ENCODE measurements around the gene BRI3BP.
"Not testable (repeated sequence)": the region's sequence is repeated elsewhere in the genome, so short reads cannot be mapped to it uniquely, and the experiment has no call there.

Gene BRI3BP

GRCh38 chr12:125065021-125065918, 71.8 kb downstream of the BRI3BP start, which contains the start of gene AACS:
AACS (plus strand) TSS chr12:125065435; CDS start chr12:125065585, 150 bp downstream.
- Histone ChIP-seq H3K27ac (ENCODE audit: low read depth, low read length) (no peak within 1 kb of the TSS), H3K9ac (ENCODE audit: low read length) (peak within 1 kb of the TSS; percentile 64), H3K4me3 (ENCODE audit: low read length) (peak within 1 kb of the TSS; percentile 64), H3K4me1 (ENCODE audit: control insufficient read depth, insufficient read depth, low read length) (peaks cover 7% of the 10 kb centered on the region), H3K27me3 (ENCODE audit: control insufficient read depth, insufficient read depth, low read length) (no peaks in the 10 kb centered on the region), H3K36me3 (ENCODE audit: control insufficient read depth, insufficient read depth, low read length) (no peaks in the 10 kb centered on the region)

- H3K36me3 ChIP-seq (ENCODE audit: control insufficient read depth, insufficient read depth, low read length) = no peaks in the 10 kb centered on the region
- H3K4me3 ChIP-seq (ENCODE audit: low read length) = peak overlapping the region; percentile 64
- peak overlapping the region; percentile 64 for H3K9ac ChIP-seq (ENCODE audit: low read length)
- no peak overlapping the region for H3K27ac ChIP-seq (ENCODE audit: low read depth, low read length)
- peaks cover 7% of the 10 kb centered on the region for H3K4me1 ChIP-seq (ENCODE audit: control insufficient read depth, insufficient read depth, low read length)
- H3K27me3 ChIP-seq (ENCODE audit: control insufficient read depth, insufficient read depth, low read length) = no peaks in the 10 kb centered on the region
These were observed 72.6 kb downstream of the BRI3BP start for GRCh38 chr12:125065919-125066570.

- Histone ChIP-seq H3K9ac (ENCODE audit: low read length) (no peak overlapping the region), H3K36me3 (ENCODE audit: control insufficient read depth, insufficient read depth, low read length) (no peaks in the 10 kb centered on the region), H3K27me3 (ENCODE audit: control insufficient read depth, insufficient read depth, low read length) (no peaks in the 10 kb centered on the region), H3K4me1 (ENCODE audit: control insufficient read depth, insufficient read depth, low read length) (peaks cover 7% of the 10 kb centered on the region), H3K27ac (ENCODE audit: low read depth, low read length) (no peak overlapping the region), H3K4me3 (ENCODE audit: low read length) (no peak overlapping the region)
These were observed 74.9 kb downstream of the BRI3BP start for GRCh38 chr12:125068391-125068790.

GRCh38 chr12:125069616-125070015, 76.2 kb downstream of the BRI3BP start:
- H3K36me3 ChIP-seq (ENCODE audit: control insufficient read depth, insufficient read depth, low read length) = no peaks in the 10 kb centered on the region
- H3K27ac ChIP-seq (ENCODE audit: low read depth, low read length) = no peak overlapping the region
- peaks cover 6% of the 10 kb centered on the region for H3K4me1 ChIP-seq (ENCODE audit: control insufficient read depth, insufficient read depth, low read length)
- H3K9ac ChIP-seq (ENCODE audit: low read length) = no peak overlapping the region
- no peak overlapping the region for H3K4me3 ChIP-seq (ENCODE audit: low read length)
- no peaks in the 10 kb centered on the region for H3K27me3 ChIP-seq (ENCODE audit: control insufficient read depth, insufficient read depth, low read length)

GRCh38 chr12:125070112-125070511, 76.7 kb downstream of the BRI3BP start:
- Histone ChIP-seq H3K9ac (ENCODE audit: low read length) (no peak overlapping the region), H3K27me3 (ENCODE audit: control insufficient read depth, insufficient read depth, low read length) (no peaks in the 10 kb centered on the region), H3K27ac (ENCODE audit: low read depth, low read length) (no peak overlapping the region), H3K4me1 (ENCODE audit: control insufficient read depth, insufficient read depth, low read length) (peaks cover 3% of the 10 kb centered on the region), H3K36me3 (ENCODE audit: control insufficient read depth, insufficient read depth, low read length) (no peaks in the 10 kb centered on the region), H3K4me3 (ENCODE audit: low read length) (no peak overlapping the region)

GRCh38 chr12:125070661-125071390, 77.4 kb downstream of the BRI3BP start:
- no peak overlapping the region for H3K4me3 ChIP-seq (ENCODE audit: low read length)
- H3K9ac ChIP-seq (ENCODE audit: low read length) = no peak overlapping the region
- no peaks in the 10 kb centered on the region for H3K36me3 ChIP-seq (ENCODE audit: control insufficient read depth, insufficient read depth, low read length)
- no peaks in the 10 kb centered on the region for H3K27me3 ChIP-seq (ENCODE audit: control insufficient read depth, insufficient read depth, low read length)
- H3K27ac ChIP-seq (ENCODE audit: low read depth, low read length) = no peak overlapping the region
- peaks cover 1% of the 10 kb centered on the region for H3K4me1 ChIP-seq (ENCODE audit: control insufficient read depth, insufficient read depth, low read length)

- Histone ChIP-seq H3K4me3 (ENCODE audit: low read length) (no peak overlapping the region), H3K36me3 (ENCODE audit: control insufficient read depth, insufficient read depth, low read length) (no peaks in the 10 kb centered on the region), H3K27me3 (ENCODE audit: control insufficient read depth, insufficient read depth, low read length) (no peaks in the 10 kb centered on the region), H3K9ac (ENCODE audit: low read length) (no peak overlapping the region), H3K4me1 (ENCODE audit: control insufficient read depth, insufficient read depth, low read length) (no peaks in the 10 kb centered on the region), H3K27ac (ENCODE audit: low read depth, low read length) (no peak overlapping the region)
These were observed 78.0 kb downstream of the BRI3BP start for GRCh38 chr12:125071456-125071855.

GRCh38 chr12:125072496-125072895, 79.1 kb downstream of the BRI3BP start:
- no peaks in the 10 kb centered on the region for H3K36me3 ChIP-seq (ENCODE audit: control insufficient read depth, insufficient read depth, low read length)
- no peak overlapping the region for H3K27ac ChIP-seq (ENCODE audit: low read depth, low read length)
- no peak overlapping the region for H3K9ac ChIP-seq (ENCODE audit: low read length)

GRCh38 chr12:125074294-125074693, 80.8 kb downstream of the BRI3BP start:
- not testable (repeated sequence) for H3K9ac ChIP-seq (ENCODE audit: low read length); H3K4me3 ChIP-seq (ENCODE audit: low read length); H3K36me3 ChIP-seq (ENCODE audit: control insufficient read depth, insufficient read depth, low read length); H3K27me3 ChIP-seq (ENCODE audit: control insufficient read depth, insufficient read depth, low read length); H3K27ac ChIP-seq (ENCODE audit: low read depth, low read length); H3K4me1 ChIP-seq (ENCODE audit: control insufficient read depth, insufficient read depth, low read length)

More at GRCh38 chr12:125072496-125072895, 79.1 kb downstream of the BRI3BP start:
- Histone ChIP-seq H3K27me3 (ENCODE audit: control insufficient read depth, insufficient read depth, low read length) (no peaks in the 10 kb centered on the region), H3K4me1 (ENCODE audit: control insufficient read depth, insufficient read depth, low read length) (no peaks in the 10 kb centered on the region), H3K4me3 (ENCODE audit: low read length) (no peak overlapping the region)

GRCh38 chr12:125076103-125076502, 82.7 kb downstream of the BRI3BP start:
- Histone ChIP-seq H3K4me3 (ENCODE audit: low read length) (no peak overlapping the region), H3K36me3 (ENCODE audit: control insufficient read depth, insufficient read depth, low read length) (peaks cover 2% of the 10 kb centered on the region)

GRCh38 chr12:125079084-125079483, 85.6 kb downstream of the BRI3BP start:
- no peak overlapping the region for H3K4me3 ChIP-seq (ENCODE audit: low read length)
- no peak overlapping the region for H3K27ac ChIP-seq (ENCODE audit: low read depth, low read length)
- H3K9ac ChIP-seq (ENCODE audit: low read length) = no peak overlapping the region
- H3K36me3 ChIP-seq (ENCODE audit: control insufficient read depth, insufficient read depth, low read length) = peaks cover 2% of the 10 kb centered on the region
- H3K27me3 ChIP-seq (ENCODE audit: control insufficient read depth, insufficient read depth, low read length) = no peaks in the 10 kb centered on the region
- no peaks in the 10 kb centered on the region for H3K4me1 ChIP-seq (ENCODE audit: control insufficient read depth, insufficient read depth, low read length)

More at GRCh38 chr12:125076103-125076502, 82.7 kb downstream of the BRI3BP start:
- Histone ChIP-seq H3K27ac (ENCODE audit: low read depth, low read length) (no peak overlapping the region), H3K4me1 (ENCODE audit: control insufficient read depth, insufficient read depth, low read length) (no peaks in the 10 kb centered on the region), H3K27me3 (ENCODE audit: control insufficient read depth, insufficient read depth, low read length) (no peaks in the 10 kb centered on the region), H3K9ac (ENCODE audit: low read length) (no peak overlapping the region)

Data from rectal smooth muscle tissue (tissue), 1 donor.